Measurements from ENCODE around the gene CPVL.

- TF ChIP-seq RAD21 (IDR thresholded peaks at IDR 0.05) = no peak
- TF ChIP-seq CTCF (IDR thresholded peaks at IDR 0.05; ENCODE audit: low read depth, low read length, missing input control) = no peak
- TF ChIP-seq REST (IDR thresholded peaks at IDR 0.05) = no peak
- TF ChIP-seq TAF1 (conservative IDR thresholded peaks at IDR 0.05) = no peak
- TF ChIP-seq JUND (IDR thresholded peaks at IDR 0.05) = no peak
- TF ChIP-seq, protein P1, sequence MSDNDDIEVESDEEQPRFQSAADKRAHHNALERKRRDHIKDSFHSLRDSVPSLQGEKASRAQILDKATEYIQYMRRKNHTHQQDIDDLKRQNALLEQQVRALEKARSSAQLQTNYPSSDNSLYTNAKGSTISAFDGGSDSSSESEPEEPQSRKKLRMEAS (IDR thresholded peaks at IDR 0.05) = no peak
- no peak for TF ChIP-seq ZBTB33 (IDR thresholded peaks at IDR 0.05)
- no peak for TF ChIP-seq FOXA1 (IDR thresholded peaks at IDR 0.05)
- TF ChIP-seq GABPA (IDR thresholded peaks at IDR 0.05 in 1 of 2, conservative IDR thresholded peaks at IDR 0.05 in 1 of 2) = no peak
- TF ChIP-seq, protein P2, sequence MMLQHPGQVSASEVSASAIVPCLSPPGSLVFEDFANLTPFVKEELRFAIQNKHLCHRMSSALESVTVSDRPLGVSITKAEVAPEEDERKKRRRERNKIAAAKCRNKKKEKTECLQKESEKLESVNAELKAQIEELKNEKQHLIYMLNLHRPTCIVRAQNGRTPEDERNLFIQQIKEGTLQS (IDR thresholded peaks at IDR 0.05) = no peak
- TF ChIP-seq YY1 (IDR thresholded peaks at IDR 0.05) = no peak
Measured at GRCh38 chr7:29096446-29096730, 49.9 kb downstream of the CPVL start.
